Measurements from ENCODE around the gene SERPINI1.

GRCh38 chr3:167728176-167728575, 7.3 kb upstream of the SERPINI1 start:
- no peak for TF ChIP-seq POLR2A (IDR thresholded peaks at IDR 0.05)
- TF ChIP-seq CTCF (IDR thresholded peaks at IDR 0.05): no peak
